SK-N-DZ (cell line): Measurements from ENCODE around the gene CLSTN1.
A peak's percentile ranks its signal among the peaks of the same experiment; 100 is the strongest.

ENCODE experiments used
- DNase-seq: peaks from one replicate; pipeline ENCODE4 v3.0.0-alpha.2; 2015; ENCODE audit warnings: low spot score

Gene CLSTN1

GRCh38 chr1:9731051-9731537 is 92.7 kb downstream of the CLSTN1 start:
- DNase-seq = no peak

GRCh38 chr1:9730096-9730901 is 93.5 kb downstream of the CLSTN1 start:
- no peak for DNase-seq

- no peak for DNase-seq
Measured at GRCh38 chr1:9729523-9729922, 94.2 kb downstream of the CLSTN1 start.

GRCh38 chr1:9728451-9729295 is 95.1 kb downstream of the CLSTN1 start:
- DNase-seq = no peak

- no peak for DNase-seq
Measured at GRCh38 chr1:9726905-9727595, 96.7 kb downstream of the CLSTN1 start.

GRCh38 chr1:9726406-9726805 is 97.4 kb downstream of the CLSTN1 start:
- DNase-seq = no peak

GRCh38 chr1:9724706-9725476 is 98.9 kb downstream of the CLSTN1 start:
- DNase-seq = peak; percentile 44

- no peak for DNase-seq
Measured at GRCh38 chr1:9723926-9724325, 99.8 kb downstream of the CLSTN1 start.

- no peak for DNase-seq
Measured at GRCh38 chr1:9723068-9723805, 100.5 kb downstream of the CLSTN1 start.

GRCh38 chr1:9722378-9722749 is 101.4 kb downstream of the CLSTN1 start:
- no peak for DNase-seq

GRCh38 chr1:9721606-9722377 is 102.0 kb downstream of the CLSTN1 start:
- peak; percentile 64 for DNase-seq

- no peak for DNase-seq
Measured at GRCh38 chr1:9720785-9721605, 102.8 kb downstream of the CLSTN1 start.

GRCh38 chr1:9719978-9720722 is 103.6 kb downstream of the CLSTN1 start:
- DNase-seq = no peak

GRCh38 chr1:9718006-9718680 is 105.6 kb downstream of the CLSTN1 start:
- no peak for DNase-seq

- peak; percentile 26 for DNase-seq
Measured at GRCh38 chr1:9717193-9718005, 106.4 kb downstream of the CLSTN1 start.

GRCh38 chr1:9716404-9717192 is 107.2 kb downstream of the CLSTN1 start:
- DNase-seq = no peak
